PC-3 (cell line): ENCODE results near the gene GCHFR.

ENCODE experiments used
- EZH2 ChIP-seq: fragments of 300-600 bp; sonication (generic); IDR thresholded peaks from one replicate; pipeline ENCODE4 v1.6.1; 2017; ENCODE audit warnings: antibody characterized with exemption, mild to moderate bottlenecking, low read length; ENCODE audit not compliant: unreplicated experiment
- TF ChIP-seq, protein P1 (sequence below): fragments of 300-600 bp; sonication (generic); conservative IDR thresholded peaks from 2 replicates; pipeline ENCODE4 v1.5.1; 2017; ENCODE audit warnings: antibody characterized with exemption, low read depth, mild to moderate bottlenecking, low read length

DNA sequence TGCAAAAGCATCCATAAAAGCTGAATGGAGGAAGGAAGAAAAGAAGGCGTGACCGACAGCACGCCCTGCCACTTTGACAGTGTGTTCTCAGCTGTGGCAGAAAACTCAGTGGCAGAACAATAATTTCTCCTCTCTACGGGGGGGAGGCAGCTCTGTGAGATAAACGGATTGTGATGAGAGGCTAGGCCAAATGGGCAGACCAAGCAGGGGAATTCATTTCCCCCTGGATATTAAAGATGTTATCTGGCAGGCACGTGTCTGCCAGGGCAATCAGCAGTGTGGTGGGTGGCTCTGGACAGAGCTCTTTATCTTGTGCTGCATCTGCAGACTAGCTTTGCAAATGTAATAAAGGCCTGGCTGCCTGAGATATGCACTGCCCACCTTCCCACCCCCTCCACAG, 6.9 kb upstream of the GCHFR start:
- TF ChIP-seq, protein P1, sequence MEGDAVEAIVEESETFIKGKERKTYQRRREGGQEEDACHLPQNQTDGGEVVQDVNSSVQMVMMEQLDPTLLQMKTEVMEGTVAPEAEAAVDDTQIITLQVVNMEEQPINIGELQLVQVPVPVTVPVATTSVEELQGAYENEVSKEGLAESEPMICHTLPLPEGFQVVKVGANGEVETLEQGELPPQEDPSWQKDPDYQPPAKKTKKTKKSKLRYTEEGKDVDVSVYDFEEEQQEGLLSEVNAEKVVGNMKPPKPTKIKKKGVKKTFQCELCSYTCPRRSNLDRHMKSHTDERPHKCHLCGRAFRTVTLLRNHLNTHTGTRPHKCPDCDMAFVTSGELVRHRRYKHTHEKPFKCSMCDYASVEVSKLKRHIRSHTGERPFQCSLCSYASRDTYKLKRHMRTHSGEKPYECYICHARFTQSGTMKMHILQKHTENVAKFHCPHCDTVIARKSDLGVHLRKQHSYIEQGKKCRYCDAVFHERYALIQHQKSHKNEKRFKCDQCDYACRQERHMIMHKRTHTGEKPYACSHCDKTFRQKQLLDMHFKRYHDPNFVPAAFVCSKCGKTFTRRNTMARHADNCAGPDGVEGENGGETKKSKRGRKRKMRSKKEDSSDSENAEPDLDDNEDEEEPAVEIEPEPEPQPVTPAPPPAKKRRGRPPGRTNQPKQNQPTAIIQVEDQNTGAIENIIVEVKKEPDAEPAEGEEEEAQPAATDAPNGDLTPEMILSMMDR: no peak
- no peak for TF ChIP-seq EZH2
